ENCODE data around the gene FCGR2B. TPM values are rescaled to one million over a fixed set of nuclear protein-coding genes. Genes with fewer than 3 reads are reported as not detected.
"Not testable (repeated sequence)": the region's sequence is repeated elsewhere in the genome, so short reads cannot be mapped to it uniquely, and the experiment has no call there.

FCGR2B gene
- total RNA-seq, 1 experiment from 2014 or later, result not detected

DNA sequence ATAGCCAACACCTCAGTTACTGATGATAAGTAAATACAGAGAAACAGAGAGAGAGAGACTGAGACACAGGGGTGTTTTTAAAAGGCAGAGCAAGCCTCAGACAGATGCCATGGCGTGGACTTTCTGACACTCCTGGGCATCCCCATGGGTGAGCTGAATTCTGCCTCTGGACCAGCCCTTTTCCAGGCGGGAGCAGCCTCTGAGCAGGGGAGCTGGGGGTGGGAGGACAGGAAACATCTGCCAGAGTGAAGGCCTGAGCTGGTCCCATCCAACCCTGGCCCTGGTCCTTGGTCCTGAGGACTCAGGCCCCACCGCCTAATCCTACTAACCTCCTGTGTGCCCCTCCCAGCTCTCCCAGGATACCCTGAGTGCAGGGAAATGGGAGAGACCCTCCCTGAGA is 12.0 kb downstream of the FCGR2B start:
- not testable (repeated sequence) for H3K9me3 ChIP-seq (ENCODE audit: control insufficient read depth, low read depth, low read length); H3K23me2 ChIP-seq (ENCODE audit: insufficient read length, low read depth, low read length, poor library complexity, severe bottlenecking); H2BK5ac ChIP-seq (ENCODE audit: insufficient read length, low read length); H2AFZ ChIP-seq (ENCODE audit: low read length); H3K27me3 ChIP-seq (ENCODE audit: insufficient read depth, low read length); H3K79me2 ChIP-seq (ENCODE audit: insufficient read depth, low read length); H3K27me3 Mint-ChIP-seq (ENCODE audit: low read depth); H3K9ac ChIP-seq (ENCODE audit: extremely low read depth, insufficient read length, low read length); DNase-seq; H2BK20ac ChIP-seq (ENCODE audit: low read depth, low read length, poor library complexity, severe bottlenecking); H3K23ac ChIP-seq (ENCODE audit: insufficient read length, low read depth, low read length); H3K4me2 ChIP-seq (ENCODE audit: insufficient read depth, insufficient read length, low read length); H3K79me1 ChIP-seq (ENCODE audit: insufficient read depth, low read depth, low read length, poor library complexity, severe bottlenecking); H3K18ac ChIP-seq (ENCODE audit: insufficient read length, low read depth, low read length); H3K56ac ChIP-seq (ENCODE audit: insufficient read length, low read depth, low read length); H2BK15ac ChIP-seq (ENCODE audit: low read depth, low read length); H4K8ac ChIP-seq (replicated peaks; ENCODE audit: insufficient read length, low read depth, low read length); H2BK12ac ChIP-seq (ENCODE audit: insufficient read length, low read depth, low read length); H2AK5ac ChIP-seq (ENCODE audit: insufficient read length, low read length); H4K91ac ChIP-seq (ENCODE audit: insufficient read length, low read depth, low read length); H3K14ac ChIP-seq (ENCODE audit: insufficient read depth, low read length); H2BK120ac ChIP-seq (ENCODE audit: low read depth, low read length, poor library complexity, severe bottlenecking); H3K36me3 Mint-ChIP-seq (ENCODE audit: insufficient read depth in 1 of 3, low read depth in 3 of 3); H4K5ac ChIP-seq (ENCODE audit: insufficient read length, low read depth, low read length); H3K4me1 ChIP-seq (ENCODE audit: insufficient read depth, low read length); H3K4me3 Mint-ChIP-seq; H4K20me1 ChIP-seq (ENCODE audit: control insufficient read depth, insufficient read depth, insufficient read length); H3K9me3 Mint-ChIP-seq; H3K4ac ChIP-seq (ENCODE audit: low read depth, low read length); H3K27ac Mint-ChIP-seq; H3T11ph ChIP-seq (ENCODE audit: low read length); H3K27ac ChIP-seq (ENCODE audit: insufficient read length, low read depth, low read length)
- no CpG with 5 or more reads among the region's 3 CpGs for WGBS (ENCODE audit: extremely low coverage, insufficient read length, low lambda C conversion rate)
- peaks cover 13 to 23% of the 10 kb centered on the region in 2 experiments for H3K4me1 Mint-ChIP-seq

Data from H9 (cell line).